Astrocyte of the spinal cord (primary cell): ENCODE data around the gene PADI6.
A peak's percentile ranks its signal among the peaks of the same experiment; 100 is the strongest.

Experiments
- DNase-seq: peaks from one replicate; pipeline ENCODE4 v3.0.0; 2011; ENCODE audit warnings: low read depth, low spot score
- H3K4me3 ChIP-seq: 2 replicates; pipeline ENCODE4 v1.5.1; 2011; ENCODE audit warnings: low read depth, mild to moderate bottlenecking, low read length, moderate library complexity
- CTCF ChIP-seq: IDR thresholded peaks from 2 replicates; pipeline ENCODE4 v1.5.1; 2012; ENCODE audit warnings: low read depth, mild to moderate bottlenecking, low read length, inconsistent platforms
- in situ Hi-C: cut with HindIII; loops from 2 replicates; pipeline ENCODE4 v1.10.0; 2017; ENCODE audit warnings: low sequenced_read_pairs

PADI6 gene

GRCh38 chr1:17433261-17433660 is 61.3 kb downstream of the PADI6 start:
- no peak for TF ChIP-seq CTCF
- H3K4me3 ChIP-seq = no peak overlapping the region
- in situ Hi-C loops = no loop called here
- no peak for DNase-seq

GRCh38 chr1:17434016-17434415 is 62.0 kb downstream of the PADI6 start:
- no peak for DNase-seq
- no peak overlapping the region for H3K4me3 ChIP-seq
- in situ Hi-C loops = no loop called here
- no peak for TF ChIP-seq CTCF

GRCh38 chr1:17434601-17435000 is 62.6 kb downstream of the PADI6 start:
- no peak for DNase-seq
- in situ Hi-C loops = no loop called here
- no peak for TF ChIP-seq CTCF
- no peak overlapping the region for H3K4me3 ChIP-seq

- peak; percentile 6 for DNase-seq
- in situ Hi-C loops = no loop called here
- TF ChIP-seq CTCF = no peak
- peak overlapping the region; percentile 91 for H3K4me3 ChIP-seq
Measured at GRCh38 chr1:17436380-17437174, 64.6 kb downstream of the PADI6 start.

- peak overlapping the region; percentile 91 for H3K4me3 ChIP-seq
- in situ Hi-C loops = no loop called here
- no peak for TF ChIP-seq CTCF
- DNase-seq = peak; percentile 41
Measured at GRCh38 chr1:17437260-17437579, 65.2 kb downstream of the PADI6 start.

- DNase-seq = no peak
- in situ Hi-C loops = no loop called here
Measured at GRCh38 chr1:17437580-17438317, 65.8 kb downstream of the PADI6 start.

More at GRCh38 chr1:17437580-17438317, 65.8 kb downstream of the PADI6 start:
- peak overlapping the region; percentile 91 for H3K4me3 ChIP-seq
- no peak for TF ChIP-seq CTCF
